ENCODE data around the gene NIBAN1. TPM values are rescaled to one million over a fixed set of nuclear protein-coding genes. Genes with fewer than 3 reads are reported as not detected.

Gene NIBAN1
- total RNA-seq, 6 donors from 2014 or later, result 23.0 to 46.3 (median 39.2) TPM

DNA sequence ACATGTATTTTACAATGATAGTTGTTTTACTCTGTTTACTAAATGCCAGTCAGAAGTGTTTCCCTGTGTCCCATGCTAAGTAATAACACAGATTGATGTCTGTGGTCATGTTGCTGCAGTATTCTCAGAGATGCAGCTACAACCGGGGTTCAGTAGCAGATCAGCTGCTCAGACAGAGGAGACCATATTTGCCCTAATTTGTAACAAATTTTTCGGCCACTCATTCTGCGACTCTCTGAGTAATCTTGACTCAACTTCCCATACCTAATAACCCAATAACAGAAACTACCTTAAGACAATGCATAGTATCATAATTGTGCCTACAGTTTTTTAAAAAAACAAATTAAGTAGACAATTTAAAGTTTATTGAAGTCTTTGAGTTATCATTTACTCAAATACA lies 32.6 kb downstream of the NIBAN1 start:
- TF ChIP-seq POLR2AphosphoS5 (IDR thresholded peaks at IDR 0.05) (no peak), POLR2A (IDR thresholded peaks at IDR 0.05) (no peak)
- TF ChIP-seq, protein P1, sequence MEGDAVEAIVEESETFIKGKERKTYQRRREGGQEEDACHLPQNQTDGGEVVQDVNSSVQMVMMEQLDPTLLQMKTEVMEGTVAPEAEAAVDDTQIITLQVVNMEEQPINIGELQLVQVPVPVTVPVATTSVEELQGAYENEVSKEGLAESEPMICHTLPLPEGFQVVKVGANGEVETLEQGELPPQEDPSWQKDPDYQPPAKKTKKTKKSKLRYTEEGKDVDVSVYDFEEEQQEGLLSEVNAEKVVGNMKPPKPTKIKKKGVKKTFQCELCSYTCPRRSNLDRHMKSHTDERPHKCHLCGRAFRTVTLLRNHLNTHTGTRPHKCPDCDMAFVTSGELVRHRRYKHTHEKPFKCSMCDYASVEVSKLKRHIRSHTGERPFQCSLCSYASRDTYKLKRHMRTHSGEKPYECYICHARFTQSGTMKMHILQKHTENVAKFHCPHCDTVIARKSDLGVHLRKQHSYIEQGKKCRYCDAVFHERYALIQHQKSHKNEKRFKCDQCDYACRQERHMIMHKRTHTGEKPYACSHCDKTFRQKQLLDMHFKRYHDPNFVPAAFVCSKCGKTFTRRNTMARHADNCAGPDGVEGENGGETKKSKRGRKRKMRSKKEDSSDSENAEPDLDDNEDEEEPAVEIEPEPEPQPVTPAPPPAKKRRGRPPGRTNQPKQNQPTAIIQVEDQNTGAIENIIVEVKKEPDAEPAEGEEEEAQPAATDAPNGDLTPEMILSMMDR (IDR thresholded peaks at IDR 0.05), result no peak
- H3K4me1 ChIP-seq, result peaks cover 0 to 13% (median 6%) of the 10 kb centered on the region in 4 donors
- H3K36me3 ChIP-seq, result no peaks in the 10 kb centered on the region
- H3K27me3 ChIP-seq, result no peaks in the 10 kb centered on the region
- no peaks in the 10 kb centered on the region for H3K9me3 ChIP-seq
- 91 to 93% methylated on average over 3 of the region's 3 CpGs for WGBS, 2 donors
- DNase-seq, result no peak
- no peak overlapping the region for H3K4me3 ChIP-seq
- no peak overlapping the region for H3K27ac ChIP-seq
- ATAC-seq (ENCODE audit: low FRiP score in 2 of 2), result no peak

DNA sequence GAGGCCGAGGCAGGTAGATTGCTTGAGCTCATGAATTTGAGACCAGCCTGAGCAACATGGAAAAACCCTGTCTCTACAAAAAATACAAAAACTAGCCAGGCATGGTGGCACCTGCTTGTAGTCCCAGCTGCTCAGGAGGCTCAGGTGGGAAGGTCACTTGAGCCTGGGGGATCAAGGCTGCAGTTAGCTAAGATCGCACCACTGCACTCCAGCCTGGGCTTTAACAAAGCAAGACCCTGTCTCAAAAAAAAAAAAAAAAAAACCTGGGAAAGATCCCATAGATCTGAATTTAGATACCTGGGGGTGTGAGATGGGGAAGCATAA lies 32.9 kb downstream of the NIBAN1 start:
- DNase-seq (no peak), ATAC-seq (ENCODE audit: low FRiP score in 2 of 2) (no peak)
- no peaks in the 10 kb centered on the region for H3K27me3 ChIP-seq
- no peaks in the 10 kb centered on the region for H3K9me3 ChIP-seq
- H3K4me3 ChIP-seq, result no peak overlapping the region
- no peaks in the 10 kb centered on the region for H3K36me3 ChIP-seq
- H3K4me1 ChIP-seq, result peaks cover 0 to 9% (median 4%) of the 10 kb centered on the region in 4 donors
- TF ChIP-seq POLR2A (IDR thresholded peaks at IDR 0.05) (no peak), EP300 (IDR thresholded peaks at IDR 0.05) (no peak), POLR2AphosphoS5 (IDR thresholded peaks at IDR 0.05) (no peak)
- TF ChIP-seq, protein P1 (IDR thresholded peaks at IDR 0.05), result no peak
- no peak overlapping the region for H3K27ac ChIP-seq
- 74 to 85% methylated on average over 2 of the region's 2 CpGs for WGBS, 2 donors

- ATAC-seq (ENCODE audit: low FRiP score in 2 of 2) (no peak), DNase-seq (no peak)
- TF ChIP-seq POLR2AphosphoS5 (IDR thresholded peaks at IDR 0.05), result no peak
- TF ChIP-seq, protein P1 (IDR thresholded peaks at IDR 0.05), result no peak
- no peak for TF ChIP-seq POLR2A (IDR thresholded peaks at IDR 0.05)
- no peak for TF ChIP-seq EP300 (IDR thresholded peaks at IDR 0.05)
- no peaks in the 10 kb centered on the region for H3K36me3 ChIP-seq
- no peak overlapping the region for H3K4me3 ChIP-seq
- peaks cover 0 to 7% (median 3%) of the 10 kb centered on the region in 4 donors for H3K4me1 ChIP-seq
- WGBS, 2 donors, result 88 to 90% methylated on average over 8 of the region's 8 CpGs
- no peak overlapping the region for H3K27ac ChIP-seq
- no peaks in the 10 kb centered on the region for H3K9me3 ChIP-seq
- no peaks in the 10 kb centered on the region for H3K27me3 ChIP-seq
Measured at GRCh38 chr1:184940694-184941409, 33.5 kb downstream of the NIBAN1 start.

DNA sequence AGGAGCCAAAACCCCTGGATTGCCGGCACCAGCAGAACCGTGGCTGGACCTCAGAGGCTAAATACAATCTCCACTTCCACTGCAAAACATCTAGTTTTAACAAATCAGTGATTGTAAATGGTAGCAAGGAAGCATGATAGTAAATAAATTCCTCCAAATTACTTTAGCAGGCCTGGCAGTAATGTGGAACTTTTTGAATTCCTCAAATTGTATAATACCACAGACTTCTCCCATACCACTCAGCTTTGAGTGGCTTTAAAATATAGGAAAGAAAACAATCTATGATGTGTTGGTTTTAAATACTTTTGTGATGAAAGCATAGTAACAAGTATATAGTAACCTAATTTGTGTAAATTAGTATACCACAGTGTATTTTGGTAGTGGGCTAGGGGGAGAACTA lies 34.1 kb downstream of the NIBAN1 start:
- Histone ChIP-seq H3K4me3 (no peak overlapping the region), H3K27me3 (no peaks in the 10 kb centered on the region), H3K9me3 (no peaks in the 10 kb centered on the region), H3K27ac (no peak overlapping the region), H3K4me1 (peaks cover 0 to 2% (median 0%) of the 10 kb centered on the region in 4 donors), H3K36me3 (no peaks in the 10 kb centered on the region)
- TF ChIP-seq, protein P1 (IDR thresholded peaks at IDR 0.05), result no peak
- TF ChIP-seq EP300 (IDR thresholded peaks at IDR 0.05), result no peak
- no peak for TF ChIP-seq POLR2A (IDR thresholded peaks at IDR 0.05)
- TF ChIP-seq POLR2AphosphoS5 (IDR thresholded peaks at IDR 0.05), result no peak
- ATAC-seq (ENCODE audit: low FRiP score in 2 of 2) (no peak), DNase-seq (no peak)
- WGBS, 2 donors, result 94 to 100% methylated on average over 2 of the region's 2 CpGs

GRCh38 chr1:184937729-184938128 lies 36.6 kb downstream of the NIBAN1 start:
- no peak overlapping the region for H3K4me3 ChIP-seq
- H3K4me1 ChIP-seq, result no peaks in the 10 kb centered on the region
- TF ChIP-seq POLR2A (IDR thresholded peaks at IDR 0.05) (no peak), POLR2AphosphoS5 (IDR thresholded peaks at IDR 0.05) (no peak), EP300 (IDR thresholded peaks at IDR 0.05) (no peak)
- TF ChIP-seq, protein P1 (IDR thresholded peaks at IDR 0.05), result no peak
- DNase-seq (no peak), ATAC-seq (ENCODE audit: low FRiP score in 2 of 2) (no peak)
- no peak overlapping the region for H3K27ac ChIP-seq
- H3K36me3 ChIP-seq, result no peaks in the 10 kb centered on the region
- 83 to 89% methylated on average over 4 of the region's 4 CpGs for WGBS, 2 donors
- H3K27me3 ChIP-seq, result no peaks in the 10 kb centered on the region
- H3K9me3 ChIP-seq, result no peaks in the 10 kb centered on the region

Data from upper lobe of left lung (tissue), 6 donors.